HG03558 (cell line): Measurements from ENCODE around the gene KCNK16.

Experiments used
- ATAC-seq: cut with Tn5 transposase; IDR thresholded peaks from one replicate; pipeline ENCODE4 v1.9.1; 2021; ENCODE audit warnings: moderate number of reproducible peaks; ENCODE audit not compliant: unreplicated experiment; ENCODE audit errors: extremely low read depth

The KCNK16 gene

GRCh38 chr6:39342692-39343395 is 20.3 kb upstream of the KCNK16 start:
- ATAC-seq = no peak

DNA sequence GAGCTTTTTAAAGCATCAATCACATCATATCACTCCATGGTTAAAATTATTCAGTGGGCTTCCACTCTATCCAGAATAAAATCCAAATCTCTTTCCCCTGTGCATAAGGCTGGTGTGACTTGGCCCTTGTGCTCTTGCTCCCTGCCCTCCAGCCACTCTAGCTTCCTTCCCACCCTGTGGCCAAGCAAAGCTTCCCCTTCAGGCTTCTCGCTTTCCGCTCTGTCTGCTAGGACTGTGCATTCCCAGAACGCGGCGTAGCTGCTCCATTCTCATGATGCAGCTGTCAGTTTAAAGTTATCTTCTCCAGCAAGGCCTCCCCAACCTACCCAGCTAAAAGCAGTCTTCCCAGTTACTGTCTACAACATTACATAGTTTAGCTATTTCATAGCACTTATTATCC is 19.4 kb upstream of the KCNK16 start:
- no peak for ATAC-seq

GRCh38 chr6:39341352-39341751 is 18.9 kb upstream of the KCNK16 start:
- ATAC-seq = no peak

DNA sequence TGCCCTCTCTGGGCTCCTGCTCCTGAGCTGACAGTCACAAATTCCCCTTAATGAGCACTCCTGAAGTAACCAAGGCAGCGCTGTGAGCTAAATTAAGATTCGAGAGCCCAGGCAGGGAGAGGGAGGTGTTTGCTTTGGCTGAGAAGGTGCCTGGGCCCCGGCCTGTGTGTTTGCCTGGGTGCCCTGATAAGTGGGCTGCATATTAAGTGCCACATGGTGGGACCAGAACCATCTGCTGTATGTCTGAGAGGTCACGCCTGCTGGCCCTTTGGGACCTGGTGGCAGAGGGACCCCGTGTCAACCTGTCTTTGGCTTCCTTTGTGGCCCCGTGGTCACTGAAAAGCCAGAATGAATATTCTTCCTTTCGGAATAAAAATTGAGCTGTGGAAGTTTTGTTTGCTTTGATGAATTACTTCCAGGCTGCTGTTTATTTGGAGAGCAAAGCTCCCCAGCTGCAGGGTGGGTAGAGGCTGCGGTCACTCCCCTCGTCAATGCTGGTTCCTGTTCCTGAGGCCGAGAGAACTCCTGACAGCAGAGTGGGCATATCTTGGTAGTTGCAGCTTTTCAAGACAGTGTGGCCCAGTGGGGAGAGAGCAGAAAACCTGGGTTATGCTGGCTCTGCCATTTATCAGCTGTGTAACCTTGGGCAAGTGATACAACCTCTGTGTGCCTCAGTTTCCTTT is 17.5 kb upstream of the KCNK16 start:
- no peak for ATAC-seq

DNA sequence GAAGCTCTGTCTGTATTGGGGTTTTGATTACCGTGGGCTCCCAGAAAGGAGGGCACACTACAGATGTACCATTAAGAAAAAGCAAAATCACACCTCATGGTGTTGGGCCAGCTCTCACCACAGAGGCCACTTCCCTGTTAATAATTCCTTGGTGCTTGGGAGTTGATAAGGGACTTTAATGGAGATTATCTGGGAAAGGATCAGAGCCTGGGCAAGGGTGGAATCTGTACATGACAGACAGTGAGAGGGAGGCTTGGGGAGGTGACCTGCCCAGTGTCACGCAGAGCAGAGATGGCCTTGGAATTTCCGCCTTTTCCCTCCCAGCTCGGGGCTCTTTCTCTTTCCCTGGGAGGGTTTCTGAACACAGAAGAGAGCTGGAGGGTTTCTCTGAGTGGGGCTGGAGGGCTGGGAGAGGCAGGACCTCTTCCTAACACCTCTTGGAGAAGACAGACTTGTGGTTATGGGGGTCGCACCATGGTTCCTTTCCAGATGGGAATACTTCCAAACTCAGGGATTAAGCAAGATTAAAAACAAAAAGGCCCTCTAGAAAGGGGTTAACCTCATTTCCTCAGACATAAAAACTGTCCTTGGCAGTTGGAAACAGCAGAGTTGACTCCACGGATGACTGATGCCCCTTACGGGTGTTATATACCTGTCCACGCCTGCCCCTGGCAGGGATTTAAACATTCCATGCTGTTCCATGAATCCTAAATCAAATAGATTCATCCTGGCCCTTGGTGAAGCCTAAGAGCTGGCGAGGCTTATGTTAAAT is 16.8 kb upstream of the KCNK16 start:
- ATAC-seq = no peak

DNA sequence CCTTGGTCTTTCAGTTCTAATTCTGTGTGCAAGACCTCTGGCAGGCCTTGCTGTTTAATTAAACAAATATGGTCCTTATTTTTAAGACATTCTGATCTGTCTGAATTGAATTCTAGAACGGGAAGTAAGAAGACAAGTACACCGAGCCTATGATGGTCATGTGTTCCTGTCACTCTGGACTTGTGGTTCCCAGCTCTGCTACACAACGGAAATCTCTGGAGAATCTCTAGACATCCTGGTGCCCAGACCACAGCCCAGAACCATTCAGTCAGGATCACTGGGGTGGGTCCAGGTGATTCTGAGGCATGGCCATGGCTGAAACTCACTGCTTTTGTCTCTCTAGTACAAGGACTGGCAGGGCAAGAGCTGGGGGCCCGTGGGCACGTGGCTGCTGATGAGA is 15.9 kb upstream of the KCNK16 start:
- no peak for ATAC-seq

DNA sequence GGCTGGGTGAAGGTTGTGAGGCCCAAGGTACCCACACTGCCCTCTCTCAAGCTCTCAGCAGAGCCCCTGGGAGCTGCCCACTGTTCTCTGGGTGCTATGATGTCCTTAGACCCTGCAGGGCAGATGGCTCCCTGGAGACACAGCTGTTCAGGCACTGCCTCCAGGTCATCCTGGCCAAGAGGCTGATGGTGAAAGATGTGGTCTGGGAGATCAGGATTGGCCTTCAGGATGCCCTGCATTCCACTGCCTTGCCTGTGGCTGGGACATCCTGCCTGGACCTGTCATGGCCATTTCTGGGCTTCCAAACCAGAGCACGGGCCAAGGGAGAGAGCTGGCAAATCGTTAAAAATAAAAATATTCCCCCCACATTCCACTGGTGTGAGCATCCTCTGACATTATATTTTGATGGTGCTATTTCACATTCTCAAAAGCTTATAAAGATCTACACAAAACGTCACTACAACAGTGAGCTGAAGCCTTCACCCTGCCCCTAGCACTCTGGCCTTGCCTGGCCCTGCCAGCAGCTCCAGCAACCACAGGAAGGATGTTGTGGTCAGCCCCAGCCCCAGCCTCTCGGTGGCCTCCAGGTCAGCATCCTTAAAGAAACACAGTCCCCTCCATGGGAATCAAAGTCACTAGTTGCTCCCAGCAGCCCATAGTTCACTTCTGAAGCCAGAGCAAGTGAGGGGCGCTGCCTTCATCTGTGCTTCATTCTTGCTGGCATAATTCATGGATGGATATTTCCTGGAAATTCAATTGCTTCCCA is 13.5 kb upstream of the KCNK16 start:
- ATAC-seq = no peak

DNA sequence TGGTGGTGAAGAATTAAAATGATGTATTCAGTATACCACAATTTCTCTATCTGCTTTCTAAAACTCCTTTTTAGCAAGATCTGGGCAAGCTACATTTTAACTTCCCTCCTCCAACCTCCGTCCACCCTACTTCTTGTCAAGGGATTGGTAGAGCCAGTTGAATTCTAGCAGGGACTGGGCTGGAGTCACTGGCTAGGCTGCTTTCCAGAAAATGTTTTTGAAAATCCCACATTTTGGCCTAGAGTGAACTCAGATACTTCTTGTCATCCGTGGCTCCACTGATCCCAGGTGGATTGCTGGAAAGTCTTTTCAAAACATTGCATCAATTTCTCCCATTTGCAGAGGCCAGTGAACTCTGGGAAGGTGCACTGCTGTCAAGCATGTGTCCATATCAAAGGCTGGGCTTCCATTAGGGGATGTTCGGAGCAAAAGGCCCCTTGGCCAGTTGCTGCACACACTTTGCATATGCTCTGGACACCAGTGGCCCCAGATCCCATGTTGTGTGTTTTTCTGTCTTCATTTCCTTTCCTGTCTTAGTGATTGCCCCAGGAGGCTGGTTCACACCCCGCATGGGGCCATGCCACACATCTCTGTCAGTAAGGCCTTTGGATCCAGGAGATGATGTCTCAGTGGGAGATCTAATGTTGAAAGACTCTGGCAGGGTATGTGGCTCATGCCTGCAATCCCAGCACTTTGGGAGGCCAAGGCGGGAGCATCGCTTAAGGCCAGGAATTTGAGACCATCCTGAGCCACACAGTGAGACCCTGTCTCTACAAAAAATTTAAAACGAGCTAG is 11.3 kb upstream of the KCNK16 start:
- ATAC-seq = no peak

DNA sequence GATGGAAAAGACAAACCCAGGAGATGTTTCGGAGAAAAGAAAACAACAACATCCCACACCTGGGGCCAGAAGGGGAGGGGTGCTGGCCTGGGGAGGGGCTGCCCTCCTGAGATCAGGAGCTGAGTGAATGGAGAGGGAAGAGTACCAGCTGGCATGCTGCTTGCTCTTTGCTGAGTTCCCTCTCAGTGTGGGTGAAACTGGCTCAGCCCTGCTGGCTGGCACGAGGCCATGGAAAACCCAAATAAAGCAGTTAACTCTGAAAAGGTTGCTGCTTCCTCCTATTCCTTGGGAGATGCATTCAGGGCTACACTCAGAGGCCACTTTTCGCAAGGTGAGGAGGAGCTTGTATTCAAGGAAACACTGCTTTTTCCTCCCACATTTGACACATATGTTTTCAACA is 8.0 kb upstream of the KCNK16 start:
- ATAC-seq = no peak

DNA sequence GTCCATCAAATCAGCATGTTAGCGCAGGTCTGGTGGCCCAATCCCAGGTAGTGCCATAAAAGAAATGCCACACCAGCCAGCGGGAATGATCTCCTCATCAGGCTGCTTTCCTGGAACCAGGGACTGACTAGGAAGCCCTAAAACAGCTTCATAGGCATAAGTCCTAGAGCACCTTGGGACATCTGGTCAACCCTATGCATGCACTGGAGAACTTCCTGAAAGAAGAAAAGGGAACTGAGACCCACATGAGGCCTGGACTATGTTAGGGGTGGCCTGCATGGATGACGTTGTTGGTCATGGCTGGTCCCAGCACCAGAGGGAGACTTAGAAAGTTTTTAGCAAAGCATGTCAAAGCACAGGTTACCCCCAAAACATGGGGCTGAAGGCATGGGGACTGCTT is 7.6 kb upstream of the KCNK16 start:
- peak; percentile 43 for ATAC-seq

- ATAC-seq = no peak
Measured at GRCh38 chr6:39328066-39328465, 5.6 kb upstream of the KCNK16 start.

DNA sequence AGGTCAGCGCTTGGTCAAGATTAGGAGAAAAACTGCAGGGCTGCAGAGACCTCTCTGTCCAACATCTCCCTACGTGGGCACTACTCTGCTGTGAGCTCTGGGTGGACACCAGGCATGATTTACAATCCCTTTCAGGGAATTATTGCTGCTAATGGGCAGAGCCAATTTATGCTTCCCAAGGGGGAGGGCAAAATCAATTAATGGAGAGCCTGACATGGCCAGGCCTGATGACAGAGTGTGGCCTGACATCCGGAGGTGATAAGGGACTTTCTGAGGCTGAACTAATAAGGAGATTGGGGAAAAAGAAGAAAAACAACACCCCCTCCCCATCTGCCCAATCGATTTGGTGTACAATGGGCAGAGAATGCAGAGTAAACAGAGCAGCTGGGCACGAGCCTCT is 5.0 kb upstream of the KCNK16 start:
- ATAC-seq = no peak

DNA sequence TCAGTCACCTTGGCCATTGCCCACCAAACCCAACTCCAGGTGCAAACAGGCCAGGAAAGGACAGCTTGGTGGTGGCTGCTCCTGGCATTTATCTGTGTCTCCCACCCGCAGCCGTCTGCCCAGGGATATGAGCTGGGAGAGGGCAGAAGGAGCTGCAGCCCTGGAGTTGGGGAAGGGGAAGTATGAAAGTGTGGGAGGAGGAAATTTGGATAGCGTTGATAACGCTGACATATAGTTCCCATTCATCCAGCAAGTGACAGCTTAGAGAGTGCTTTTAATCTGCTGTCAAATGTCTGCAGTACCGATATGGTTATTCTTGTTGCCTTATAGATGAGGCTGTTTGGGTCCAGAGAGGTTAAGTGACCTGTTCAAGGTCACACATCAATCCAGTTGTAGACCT is 741 bp downstream of the KCNK16 start:
- ATAC-seq = no peak

GRCh38 chr6:39320363-39320984 is 2.0 kb downstream of the KCNK16 start:
- ATAC-seq = no peak

GRCh38 chr6:39319621-39320362 is 2.7 kb downstream of the KCNK16 start:
- no peak for ATAC-seq

- ATAC-seq = no peak
Measured at GRCh38 chr6:39317256-39317655, 5.2 kb downstream of the KCNK16 start.

GRCh38 chr6:39314273-39314795 is 8.2 kb downstream of the KCNK16 start, which contains the start of gene KCNK17:
Gene KCNK17 (minus strand): TSS chr6:39314419. CDS start chr6:39314320, 99 bp downstream.
- ATAC-seq = no peak

- no peak for ATAC-seq
Measured at GRCh38 chr6:39313526-39314272, 8.8 kb downstream of the KCNK16 start.
